ENCODE results near the gene GPR17.

Gene GPR17

GRCh38 chr2:127657232-127657595, 11.3 kb downstream of the GPR17 start:
- no peak overlapping the region for H3K4me3 ChIP-seq (replicated peaks; ENCODE audit: low read depth, low read length)
- TF ChIP-seq, protein P1, sequence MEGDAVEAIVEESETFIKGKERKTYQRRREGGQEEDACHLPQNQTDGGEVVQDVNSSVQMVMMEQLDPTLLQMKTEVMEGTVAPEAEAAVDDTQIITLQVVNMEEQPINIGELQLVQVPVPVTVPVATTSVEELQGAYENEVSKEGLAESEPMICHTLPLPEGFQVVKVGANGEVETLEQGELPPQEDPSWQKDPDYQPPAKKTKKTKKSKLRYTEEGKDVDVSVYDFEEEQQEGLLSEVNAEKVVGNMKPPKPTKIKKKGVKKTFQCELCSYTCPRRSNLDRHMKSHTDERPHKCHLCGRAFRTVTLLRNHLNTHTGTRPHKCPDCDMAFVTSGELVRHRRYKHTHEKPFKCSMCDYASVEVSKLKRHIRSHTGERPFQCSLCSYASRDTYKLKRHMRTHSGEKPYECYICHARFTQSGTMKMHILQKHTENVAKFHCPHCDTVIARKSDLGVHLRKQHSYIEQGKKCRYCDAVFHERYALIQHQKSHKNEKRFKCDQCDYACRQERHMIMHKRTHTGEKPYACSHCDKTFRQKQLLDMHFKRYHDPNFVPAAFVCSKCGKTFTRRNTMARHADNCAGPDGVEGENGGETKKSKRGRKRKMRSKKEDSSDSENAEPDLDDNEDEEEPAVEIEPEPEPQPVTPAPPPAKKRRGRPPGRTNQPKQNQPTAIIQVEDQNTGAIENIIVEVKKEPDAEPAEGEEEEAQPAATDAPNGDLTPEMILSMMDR (IDR thresholded peaks at IDR 0.05; ENCODE audit: low read depth, low read length, missing control alignments), result no peak
- no peak for DNase-seq (ENCODE audit: extremely low read depth, low read depth)

GRCh38 chr2:127658146-127658545, 12.2 kb downstream of the GPR17 start:
- no peak for DNase-seq (ENCODE audit: extremely low read depth, low read depth)
- no peak overlapping the region for H3K4me3 ChIP-seq (replicated peaks; ENCODE audit: low read depth, low read length)
- TF ChIP-seq, protein P1 (IDR thresholded peaks at IDR 0.05; ENCODE audit: low read depth, low read length, missing control alignments), result no peak

DNA sequence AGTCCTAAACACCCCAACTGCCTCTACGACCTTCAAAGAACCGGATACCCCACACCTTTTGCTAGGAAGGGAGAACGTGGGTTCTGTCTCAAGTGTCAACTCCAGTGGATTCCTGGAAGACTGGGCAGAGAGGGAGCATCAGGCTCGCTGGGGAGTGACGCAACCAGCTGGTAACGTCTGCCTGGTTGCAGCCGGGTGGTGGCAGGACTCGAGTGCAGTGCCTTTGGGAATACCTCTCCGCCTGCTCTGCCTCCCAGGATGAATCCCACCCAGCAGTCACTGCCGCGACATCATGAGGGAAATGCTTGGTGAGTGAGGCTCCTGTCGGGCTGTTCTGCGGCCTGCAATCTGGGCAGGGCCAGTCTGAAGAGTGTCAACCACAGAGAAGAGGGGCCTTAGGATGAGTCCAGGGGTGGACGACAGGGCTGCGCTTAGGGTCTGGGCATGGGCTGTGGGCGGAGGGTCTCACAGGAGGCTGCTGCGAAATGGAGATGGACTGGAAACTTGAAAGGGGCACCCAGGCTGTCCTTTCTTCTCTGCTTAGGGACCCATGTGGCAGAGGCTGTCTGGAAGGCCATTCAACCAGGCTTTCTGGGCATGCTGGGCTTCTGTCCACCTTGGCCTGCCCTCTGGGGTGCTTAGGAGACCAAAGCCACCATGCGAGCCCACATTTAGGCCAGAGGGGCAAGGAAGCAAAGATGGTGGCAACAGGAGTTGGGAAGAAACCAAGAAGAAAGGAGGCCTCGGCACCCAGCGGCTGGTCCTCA, 12.9 kb downstream of the GPR17 start:
- no peak for DNase-seq (ENCODE audit: extremely low read depth, low read depth)
- no peak overlapping the region for H3K4me3 ChIP-seq (replicated peaks; ENCODE audit: low read depth, low read length)
- TF ChIP-seq, protein P1 (IDR thresholded peaks at IDR 0.05; ENCODE audit: low read depth, low read length, missing control alignments), result no peak

DNA sequence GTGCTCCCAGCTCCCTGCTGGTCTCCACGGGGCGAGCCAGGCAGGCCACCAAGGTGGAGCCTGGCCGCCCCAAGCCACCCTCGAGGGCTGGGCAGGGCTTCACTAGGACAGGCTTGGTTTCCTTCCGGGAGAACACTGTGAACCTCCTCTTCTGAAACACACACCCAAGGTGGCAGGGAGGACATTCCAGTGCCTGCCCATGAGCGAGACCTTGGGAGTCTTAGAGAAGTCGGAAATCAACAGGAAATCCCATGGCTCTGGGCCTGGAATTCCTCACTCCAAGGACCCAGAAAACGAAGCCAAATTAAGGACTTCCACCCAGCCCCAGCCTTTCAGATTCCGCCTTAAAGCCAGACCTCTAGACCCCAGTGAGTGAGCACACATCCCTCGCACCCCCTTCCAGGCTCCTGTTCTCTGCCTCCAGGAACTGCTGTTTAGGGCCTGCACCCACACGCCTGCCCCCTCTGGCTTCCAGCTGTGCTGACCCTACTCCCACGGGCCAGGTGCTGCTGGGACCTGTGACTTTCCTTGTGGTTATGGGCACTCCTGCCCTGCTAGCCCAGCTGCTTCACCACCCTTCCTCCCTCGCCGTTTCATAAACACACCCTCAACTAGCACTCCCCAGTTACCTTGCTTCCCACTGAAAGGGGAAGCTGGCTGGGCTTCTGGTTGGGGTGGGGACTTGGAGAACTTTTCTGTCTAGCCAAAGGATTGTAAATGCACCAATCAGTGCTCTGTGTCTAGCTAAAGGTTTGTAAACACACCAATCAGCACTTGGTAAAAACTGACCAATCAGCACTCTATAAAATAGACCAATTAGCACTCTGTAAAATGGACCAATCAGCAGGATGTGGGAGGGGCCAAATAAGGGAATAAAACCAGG, 13.7 kb downstream of the GPR17 start:
- TF ChIP-seq, protein P1 (IDR thresholded peaks at IDR 0.05; ENCODE audit: low read depth, low read length, missing control alignments), result no peak
- no peak for DNase-seq (ENCODE audit: extremely low read depth, low read depth)
- no peak overlapping the region for H3K4me3 ChIP-seq (replicated peaks; ENCODE audit: low read depth, low read length)

DNA sequence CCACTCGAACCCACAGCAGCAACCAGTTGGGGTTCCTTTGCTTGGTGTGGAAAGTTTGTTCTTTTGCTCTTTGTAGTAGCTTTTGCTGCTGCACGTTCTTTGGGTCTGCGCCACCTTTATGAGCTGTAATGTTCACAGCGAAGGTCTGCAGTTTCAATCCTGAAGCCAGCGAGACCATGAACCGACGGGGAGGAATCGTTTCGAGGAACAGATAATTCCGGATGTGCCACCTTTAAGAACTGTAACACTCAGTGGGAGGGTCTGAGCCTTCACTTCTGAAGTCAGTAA, 14.3 kb downstream of the GPR17 start:
- TF ChIP-seq, protein P1 (IDR thresholded peaks at IDR 0.05; ENCODE audit: low read depth, low read length, missing control alignments), result no peak

GRCh38 chr2:127661072-127661649, 15.2 kb downstream of the GPR17 start:
- no peak for DNase-seq (ENCODE audit: extremely low read depth, low read depth)
- no peak overlapping the region for H3K4me3 ChIP-seq (replicated peaks; ENCODE audit: low read depth, low read length)
- TF ChIP-seq, protein P1 (IDR thresholded peaks at IDR 0.05; ENCODE audit: low read depth, low read length, missing control alignments), result no peak

More for the DNA sequence above, 14.3 kb downstream of the GPR17 start:
- no peak for DNase-seq (ENCODE audit: extremely low read depth, low read depth)
- no peak overlapping the region for H3K4me3 ChIP-seq (replicated peaks; ENCODE audit: low read depth, low read length)
